CD4-positive, alpha-beta T cell (primary cell): ENCODE data around the gene ELMO1. TPM values are rescaled to one million over a fixed set of nuclear protein-coding genes. Genes with fewer than 3 reads are reported as not detected.
A peak's percentile ranks its signal among the peaks of the same experiment; 100 is the strongest.

Experiments
- ATAC-seq: fragments of 200-7000 bp; cut with Tn5 transposase; one replicate; pipeline ENCODE4 v1.10.0; 2022; ENCODE audit warnings: mild to moderate bottlenecking; ENCODE audit not compliant: poor library complexity
- CTCF ChIA-PET: fragments of 350-600 bp; sonication (Branson Sonifier 250); formaldehyde crosslinking; loops from one replicate; lab custom pipeline; 2021; ENCODE audit warnings: antibody characterized with exemption, inconsistent platforms; lab: Charles Lee
- POLR2A ChIA-PET: fragments of 350-600 bp; sonication (Branson Sonifier 250); formaldehyde crosslinking; loops from one replicate; lab custom pipeline; 2021; ENCODE audit warnings: antibody characterized with exemption, inconsistent platforms; lab: Charles Lee
- DNase-seq, 14 experiments: peaks; one replicate each; pipeline ENCODE4 v3.0.0-alpha.2; 2013 to 2020; ENCODE audit warnings: mixed read lengths in 2 of 14
- H3K27ac ChIP-seq, 2 donors: one replicate each; pipeline versions ENCODE4 v1.5.1 to v1.7.0; 2013; ENCODE audit warnings: low read length in 2 of 2, low read depth in 1 of 2, mild to moderate bottlenecking in 1 of 2
- H3K27me3 ChIP-seq, 2 experiments: 1 replicate in 1 of 2; 2 replicates in 1 of 2; pipeline versions ENCODE4 v1.6.1 to v1.7.0; 2013; ENCODE audit warnings: low read length in 2 of 2, control low read depth in 1 of 2, mild to moderate bottlenecking in 1 of 2, moderate library complexity in 1 of 2; ENCODE audit not compliant: insufficient read depth in 2 of 2, control insufficient read depth in 1 of 2
- H3K36me3 ChIP-seq: one replicate; pipeline ENCODE4 v1.6.1; 2013; ENCODE audit warnings: low read length, control low read depth; ENCODE audit not compliant: insufficient read depth
- H3K4me1 ChIP-seq: one replicate; pipeline ENCODE4 v1.6.1; 2013; ENCODE audit warnings: low read length, control low read depth; ENCODE audit not compliant: insufficient read depth
- H3K4me3 ChIP-seq: one replicate; pipeline ENCODE4 v1.5.1; 2013; ENCODE audit warnings: mild to moderate bottlenecking, low read length, moderate library complexity
- H3K9me3 ChIP-seq, 2 experiments: 1 replicate in 1 of 2; 2 replicates in 1 of 2; pipeline versions ENCODE4 v1.6.1 to v1.7.0; 2013; ENCODE audit warnings: low read length in 2 of 2, mild to moderate bottlenecking in 2 of 2, control low read depth in 1 of 2, moderate library complexity in 1 of 2; ENCODE audit not compliant: control insufficient read depth in 1 of 2, insufficient read depth in 1 of 2
- H3K27ac Mint-ChIP-seq: one replicate; pipeline ENCODE4 v1.8.0; 2020; ENCODE audit warnings: mixed read lengths
- H3K27me3 Mint-ChIP-seq: one replicate; pipeline ENCODE4 v1.8.0; 2021; ENCODE audit warnings: mixed read lengths
- H3K36me3 Mint-ChIP-seq: one replicate; pipeline ENCODE4 v1.8.0; 2021; ENCODE audit warnings: low read depth, mixed read lengths
- H3K4me1 Mint-ChIP-seq: one replicate; pipeline ENCODE4 v1.8.0; 2021; ENCODE audit warnings: low read depth, mixed read lengths
- H3K4me3 Mint-ChIP-seq: one replicate; pipeline ENCODE4 v1.8.0; 2020; ENCODE audit warnings: mild to moderate bottlenecking, mixed read lengths
- H3K9me3 Mint-ChIP-seq: one replicate; pipeline ENCODE4 v1.8.0; 2020; ENCODE audit warnings: mixed read lengths
- intact Hi-C, 2 experiments: fragments of 100-400 bp; cut with DNase I in 1 of 2; cut with micrococcal nuclease in 1 of 2; formaldehyde crosslinking; loops; one replicate each; pipeline versions ENCODE4 v1.15.1 to v1.9.0; 2023 to 2025; cut with DNase I, micrococcal nuclease
- total RNA-seq, 174 experiments: library from RNA in 2 of 174; stranded (reverse) in 2 of 174; gene quantifications; one replicate each; pipeline ENCODE4 v1.2.3 and lab custom pipeline; 2021 to 2026
- TF ChIP-seq, protein P1 (sequence below): fragments of 200-600 bp; IDR thresholded peaks from one replicate; pipeline ENCODE4 v1.8.0; 2022; ENCODE audit warnings: antibody characterized with exemption, mild to moderate bottlenecking

ELMO1 gene
- total RNA-seq, 2 experiments from 2014 or later = 117 to 120 TPM

DNA sequence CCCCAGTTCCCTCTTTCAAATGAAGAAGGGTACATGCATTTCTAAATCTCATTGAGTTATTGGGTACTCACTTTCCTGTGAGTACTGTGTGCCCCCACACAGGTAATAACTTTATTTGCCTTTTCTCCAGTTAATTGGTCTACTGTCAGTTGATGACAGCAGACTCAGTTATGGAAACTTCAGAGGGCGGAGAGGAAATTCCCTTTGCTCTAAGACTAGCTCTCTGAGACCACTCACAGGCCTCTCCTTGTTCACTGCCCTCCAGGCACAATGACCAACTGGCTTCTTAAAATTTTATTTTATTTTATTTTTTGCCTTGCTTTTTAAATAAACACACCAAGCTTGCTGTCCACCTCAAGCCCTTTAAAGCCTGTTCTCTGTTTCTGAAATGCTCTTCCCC is 488.6 kb downstream of the ELMO1 start:
- H3K9me3 Mint-ChIP-seq = peaks cover 2% of the 10 kb centered on the region
- ChIA-PET POLR2A (no interaction called here), CTCF (no interaction called here)
- peaks cover 0 to 4% of the 10 kb centered on the region in 2 experiments for H3K9me3 ChIP-seq
- no peaks in the 10 kb centered on the region for H3K27me3 ChIP-seq
- no peak overlapping the region for H3K27ac Mint-ChIP-seq
- H3K27me3 Mint-ChIP-seq = no peaks in the 10 kb centered on the region
- TF ChIP-seq, protein P1, sequence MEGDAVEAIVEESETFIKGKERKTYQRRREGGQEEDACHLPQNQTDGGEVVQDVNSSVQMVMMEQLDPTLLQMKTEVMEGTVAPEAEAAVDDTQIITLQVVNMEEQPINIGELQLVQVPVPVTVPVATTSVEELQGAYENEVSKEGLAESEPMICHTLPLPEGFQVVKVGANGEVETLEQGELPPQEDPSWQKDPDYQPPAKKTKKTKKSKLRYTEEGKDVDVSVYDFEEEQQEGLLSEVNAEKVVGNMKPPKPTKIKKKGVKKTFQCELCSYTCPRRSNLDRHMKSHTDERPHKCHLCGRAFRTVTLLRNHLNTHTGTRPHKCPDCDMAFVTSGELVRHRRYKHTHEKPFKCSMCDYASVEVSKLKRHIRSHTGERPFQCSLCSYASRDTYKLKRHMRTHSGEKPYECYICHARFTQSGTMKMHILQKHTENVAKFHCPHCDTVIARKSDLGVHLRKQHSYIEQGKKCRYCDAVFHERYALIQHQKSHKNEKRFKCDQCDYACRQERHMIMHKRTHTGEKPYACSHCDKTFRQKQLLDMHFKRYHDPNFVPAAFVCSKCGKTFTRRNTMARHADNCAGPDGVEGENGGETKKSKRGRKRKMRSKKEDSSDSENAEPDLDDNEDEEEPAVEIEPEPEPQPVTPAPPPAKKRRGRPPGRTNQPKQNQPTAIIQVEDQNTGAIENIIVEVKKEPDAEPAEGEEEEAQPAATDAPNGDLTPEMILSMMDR = no peak
- DNase-seq (no peak), ATAC-seq (no peak)
- H3K4me1 ChIP-seq = peaks cover 11% of the 10 kb centered on the region
- no peak overlapping the region for H3K4me3 ChIP-seq
- intact Hi-C loops = no loop called here
- peaks cover 41% of the 10 kb centered on the region for H3K36me3 Mint-ChIP-seq
- peaks cover 27% of the 10 kb centered on the region for H3K4me1 Mint-ChIP-seq
- H3K4me3 Mint-ChIP-seq = no peak overlapping the region
- H3K36me3 ChIP-seq = no peaks in the 10 kb centered on the region
- H3K27ac ChIP-seq = no peak overlapping the region

DNA sequence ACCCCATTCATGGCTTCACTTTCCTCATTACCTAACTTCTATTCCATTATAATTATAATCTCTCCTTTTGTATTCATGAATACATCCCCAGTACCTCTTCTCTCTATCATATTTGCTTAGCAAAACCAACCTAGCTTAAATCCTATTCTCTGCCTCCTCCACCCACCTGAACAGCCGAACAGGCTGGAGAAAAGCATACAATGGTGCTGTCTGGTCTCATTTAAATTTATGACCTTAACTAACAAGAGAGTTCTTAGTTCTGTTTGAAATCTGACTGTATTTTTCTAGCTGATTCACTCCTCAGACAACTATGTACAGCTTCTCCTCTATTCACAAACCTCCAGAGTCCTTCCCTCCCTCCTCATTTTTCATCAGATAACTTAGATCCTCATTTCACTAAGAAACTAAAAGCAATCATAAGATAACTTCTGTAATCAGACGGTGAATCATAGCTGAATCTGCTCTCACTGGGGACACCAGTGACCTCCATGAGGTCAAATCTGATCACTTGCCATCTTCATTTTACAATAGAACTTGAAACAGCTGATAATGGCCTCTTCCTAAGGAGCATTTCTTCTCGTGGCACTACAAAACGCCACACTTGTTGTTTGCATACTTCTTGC is 490.4 kb downstream of the ELMO1 start:
- Histone ChIP-seq H3K4me1 (peaks cover 7% of the 10 kb centered on the region), H3K36me3 (no peaks in the 10 kb centered on the region), H3K27ac (no peak overlapping the region), H3K9me3 (no peaks in the 10 kb centered on the region), H3K27me3 (no peaks in the 10 kb centered on the region), H3K4me3 (no peak overlapping the region)
- peaks cover 21% of the 10 kb centered on the region for H3K4me1 Mint-ChIP-seq
- DNase-seq (no peak), ATAC-seq (no peak)
- TF ChIP-seq, protein P1 = no peak
- peaks cover 49% of the 10 kb centered on the region for H3K36me3 Mint-ChIP-seq
- no peak overlapping the region for H3K27ac Mint-ChIP-seq
- no peaks in the 10 kb centered on the region for H3K9me3 Mint-ChIP-seq
- CTCF ChIA-PET = interaction anchor here (1.1 kb wide), 1 partner anchor 10 kb away, joined by 3 read pairs; no protein-coding TSS in a partner anchor
- H3K4me3 Mint-ChIP-seq = no peak overlapping the region
- POLR2A ChIA-PET = interaction anchor here (0.9 to 1.4 kb wide), 2 partner anchors 9 to 11 kb away, joined by 3 read pairs; no protein-coding TSS in a partner anchor
- intact Hi-C loops = no loop called here
- H3K27me3 Mint-ChIP-seq = no peaks in the 10 kb centered on the region

DNA sequence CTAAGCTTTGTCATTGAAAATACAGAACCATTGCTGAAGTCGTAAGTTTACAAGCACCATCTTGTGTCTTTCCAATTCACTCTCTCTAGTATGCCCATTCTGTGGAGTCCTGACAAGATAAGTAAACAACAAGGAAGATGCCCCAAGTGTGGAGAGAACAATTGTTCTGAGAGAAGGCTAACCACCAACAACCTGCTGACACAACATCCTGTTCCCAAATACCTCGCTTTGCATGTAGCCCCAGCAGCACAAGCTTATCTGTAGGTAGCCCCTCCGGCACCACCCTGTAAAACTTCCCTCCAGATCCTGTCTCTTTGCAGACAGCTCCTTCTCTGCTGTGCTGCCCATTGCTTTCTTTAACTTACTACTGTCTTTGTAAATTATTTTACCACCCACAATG is 491.0 kb downstream of the ELMO1 start:
- no peak overlapping the region for H3K4me3 ChIP-seq
- H3K4me1 Mint-ChIP-seq = peaks cover 19% of the 10 kb centered on the region
- peaks cover 7% of the 10 kb centered on the region for H3K4me1 ChIP-seq
- no peak for ATAC-seq
- no peak overlapping the region for H3K4me3 Mint-ChIP-seq
- H3K9me3 Mint-ChIP-seq = no peaks in the 10 kb centered on the region
- H3K36me3 ChIP-seq = no peaks in the 10 kb centered on the region
- TF ChIP-seq, protein P1 = no peak
- peak in 1 of 14 experiments; percentile 35 for DNase-seq
- no peaks in the 10 kb centered on the region for H3K27me3 Mint-ChIP-seq
- H3K27ac ChIP-seq = no peak overlapping the region
- no peaks in the 10 kb centered on the region for H3K9me3 ChIP-seq
- intact Hi-C loops = no loop called here
- peaks cover 52% of the 10 kb centered on the region for H3K36me3 Mint-ChIP-seq
- POLR2A ChIA-PET = interaction anchor here (0.9 to 1.4 kb wide), 3 partner anchors 10 to 19 kb away, joined by 3 to 4 read pairs (median 3); no protein-coding TSS in a partner anchor
- no peaks in the 10 kb centered on the region for H3K27me3 ChIP-seq
- CTCF ChIA-PET = interaction anchor here (1.1 kb wide), 1 partner anchor 11 kb away, joined by 3 read pairs; no protein-coding TSS in a partner anchor
- no peak overlapping the region for H3K27ac Mint-ChIP-seq
